GM12865 (cell line): ENCODE data around the gene TRIM44.

Experiments
- DNase-seq: peaks from one replicate; pipeline ENCODE4 v3.0.0; 2010; ENCODE audit warnings: low read depth
- H3K4me3 ChIP-seq: 2 replicates; pipeline ENCODE4 v1.5.1; 2011; ENCODE audit warnings: mild to moderate bottlenecking, low read depth, low read length, control low read depth
- CTCF ChIP-seq: IDR thresholded peaks from 2 replicates; pipeline ENCODE4 v1.5.1; 2011; ENCODE audit warnings: low read length, control low read depth, low read depth, inconsistent platforms; ENCODE audit not compliant: insufficient read depth; ENCODE audit errors: missing control alignments

The TRIM44 gene

GRCh38 chr11:35812828-35813227, 150.3 kb downstream of the TRIM44 start:
- TF ChIP-seq CTCF = no peak
- H3K4me3 ChIP-seq = no peak overlapping the region
- DNase-seq = no peak

- DNase-seq = no peak
- no peak for TF ChIP-seq CTCF
- no peak overlapping the region for H3K4me3 ChIP-seq
Measured at GRCh38 chr11:35814081-35814695, 151.6 kb downstream of the TRIM44 start.

- no peak for TF ChIP-seq CTCF
- no peak overlapping the region for H3K4me3 ChIP-seq
- no peak for DNase-seq
Measured at GRCh38 chr11:35814720-35815305, 152.2 kb downstream of the TRIM44 start.

- no peak for TF ChIP-seq CTCF
- no peak for DNase-seq
- H3K4me3 ChIP-seq = no peak overlapping the region
Measured at GRCh38 chr11:35815556-35816315, 153.2 kb downstream of the TRIM44 start.

GRCh38 chr11:35820614-35821013, 158.0 kb downstream of the TRIM44 start:
- no peak for TF ChIP-seq CTCF
- no peak for DNase-seq
- H3K4me3 ChIP-seq = no peak overlapping the region

- no peak overlapping the region for H3K4me3 ChIP-seq
- TF ChIP-seq CTCF = no peak
- DNase-seq = no peak
Measured at GRCh38 chr11:35822815-35823495, 160.4 kb downstream of the TRIM44 start.
